ENCODE results near the gene S100A11.
A peak's percentile ranks its signal among the peaks of the same experiment; 100 is the strongest.

The S100A11 gene

DNA sequence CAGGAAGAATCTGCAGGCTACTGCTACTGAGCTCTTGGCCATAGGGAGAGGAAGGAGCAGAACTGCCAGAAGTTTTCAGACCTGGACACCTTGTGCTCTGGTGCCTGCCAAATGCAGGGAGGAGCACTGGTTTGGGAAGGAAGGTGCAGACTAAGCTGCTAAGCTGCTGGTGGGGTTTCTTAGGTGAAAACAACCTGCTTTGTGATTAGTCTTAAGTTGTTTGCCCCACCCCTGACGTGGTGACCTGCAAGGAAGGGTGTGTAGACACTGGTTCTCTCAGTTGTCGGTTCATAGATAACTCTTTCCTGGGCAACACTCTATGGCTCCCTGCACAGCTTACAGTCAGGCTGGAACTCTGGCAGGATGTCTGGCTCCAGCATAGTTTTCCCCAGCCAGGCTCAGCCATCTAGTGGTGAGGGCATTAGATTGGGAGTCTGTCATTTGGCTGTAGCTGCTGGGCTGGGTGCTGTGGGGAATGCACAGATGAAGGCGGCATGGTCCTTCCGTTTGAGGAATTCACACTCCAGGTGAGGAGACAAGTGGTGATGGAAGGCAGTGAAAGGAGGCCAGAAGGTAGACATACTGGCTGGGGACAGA, 32.9 kb downstream of the S100A11 start:
- DNase-seq, result no peak

DNA sequence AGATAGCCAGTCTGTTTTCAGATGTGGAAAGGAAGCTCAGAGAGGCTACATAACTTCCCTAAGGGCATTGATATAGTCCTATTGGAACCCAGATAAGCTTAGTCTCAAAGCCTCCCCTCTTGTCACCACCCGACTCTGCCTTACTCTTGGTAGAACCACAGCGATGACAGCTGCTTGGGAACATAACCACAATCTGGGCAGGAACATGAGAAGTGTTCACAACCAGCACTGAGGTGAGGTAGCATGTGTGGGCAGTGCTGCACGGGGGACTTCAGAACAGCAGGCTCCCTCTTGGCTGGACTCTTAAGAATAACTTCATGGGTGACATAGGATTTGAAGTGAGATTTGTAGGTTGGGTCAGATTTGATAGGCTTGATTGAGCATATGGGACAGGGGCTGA, 33.8 kb downstream of the S100A11 start:
- peak in 2 of 58 donors; percentile 4 to 55 for DNase-seq

DNA sequence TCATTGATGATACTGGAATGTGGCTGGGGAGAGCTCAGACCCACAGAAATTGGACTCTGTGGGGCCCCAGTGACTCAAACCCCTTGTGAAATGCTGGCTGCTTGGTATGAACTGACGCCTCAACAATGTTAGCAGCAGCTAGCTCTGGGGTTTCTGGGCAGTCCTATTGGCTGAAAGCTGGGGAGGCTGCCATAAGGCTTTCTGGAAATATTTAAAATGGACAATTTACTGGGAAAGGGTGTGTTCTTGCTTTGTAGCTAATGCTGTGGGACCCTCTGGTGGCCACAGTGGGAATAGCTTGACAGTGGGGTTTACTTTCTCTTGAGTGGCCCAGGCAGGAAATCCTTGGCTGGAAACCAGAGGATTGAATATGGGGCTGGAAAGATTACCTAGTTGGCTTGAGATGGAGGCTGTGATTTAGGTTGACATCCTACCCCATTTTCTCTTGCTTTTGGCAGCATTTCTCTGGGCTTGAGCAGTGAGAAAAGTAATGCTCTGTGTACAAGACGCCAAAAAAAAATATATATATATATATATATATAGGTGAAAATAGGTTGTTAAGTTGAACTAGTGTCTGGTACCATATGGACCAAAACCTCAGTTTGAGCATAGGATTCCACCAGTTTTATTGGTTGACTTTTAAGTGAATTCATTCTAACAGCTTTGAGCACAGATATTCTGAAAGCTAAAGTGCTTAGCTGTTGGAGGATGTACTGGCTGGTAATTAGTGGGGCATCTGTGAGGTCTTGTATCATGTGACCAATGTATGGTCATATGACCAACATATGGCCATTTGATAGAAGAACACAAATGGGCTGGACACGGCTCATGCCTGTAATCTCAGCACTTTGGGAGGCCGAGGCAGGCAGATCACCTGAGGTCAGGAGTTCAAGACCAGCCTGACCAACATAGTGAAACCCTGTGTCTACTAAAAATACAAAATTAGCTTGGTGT, 34.9 kb downstream of the S100A11 start:
- peak in 54 of 58 donors; percentile 4 to 90 (median 45) for DNase-seq

DNA sequence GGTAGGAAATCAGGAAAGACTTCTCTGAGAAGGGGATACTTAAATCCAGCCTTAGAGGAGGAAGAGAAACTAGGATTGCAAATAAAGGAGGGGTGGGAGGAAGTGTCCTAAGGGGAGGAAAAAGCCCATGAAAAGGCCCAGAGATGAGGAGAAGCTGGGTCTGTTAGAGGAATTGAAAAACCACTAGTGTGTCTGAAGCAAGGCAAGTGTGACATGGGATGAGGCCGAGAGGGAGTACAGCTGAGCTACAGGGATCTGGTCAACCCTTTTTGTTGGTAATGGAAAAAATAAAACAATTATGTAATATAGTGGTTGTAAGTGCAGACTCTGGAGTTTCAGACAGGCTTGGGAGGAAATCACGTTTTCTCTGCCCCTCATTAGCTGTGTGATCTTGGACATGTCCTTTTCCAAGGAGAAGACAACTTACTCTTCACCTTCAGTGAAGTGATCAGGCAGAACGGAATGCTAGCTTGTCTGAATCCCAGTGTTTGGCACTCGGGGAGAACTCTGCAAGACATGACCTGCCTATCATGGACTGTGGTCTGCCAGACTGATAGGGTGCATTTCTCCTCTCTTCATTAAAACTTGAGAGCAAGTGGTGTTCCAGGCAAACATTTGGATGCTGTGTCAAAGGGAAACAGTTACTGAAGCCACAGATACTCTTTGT, 35.7 kb downstream of the S100A11 start:
- DNase-seq, result peak in 1 of 58 donors; percentile 29

DNA sequence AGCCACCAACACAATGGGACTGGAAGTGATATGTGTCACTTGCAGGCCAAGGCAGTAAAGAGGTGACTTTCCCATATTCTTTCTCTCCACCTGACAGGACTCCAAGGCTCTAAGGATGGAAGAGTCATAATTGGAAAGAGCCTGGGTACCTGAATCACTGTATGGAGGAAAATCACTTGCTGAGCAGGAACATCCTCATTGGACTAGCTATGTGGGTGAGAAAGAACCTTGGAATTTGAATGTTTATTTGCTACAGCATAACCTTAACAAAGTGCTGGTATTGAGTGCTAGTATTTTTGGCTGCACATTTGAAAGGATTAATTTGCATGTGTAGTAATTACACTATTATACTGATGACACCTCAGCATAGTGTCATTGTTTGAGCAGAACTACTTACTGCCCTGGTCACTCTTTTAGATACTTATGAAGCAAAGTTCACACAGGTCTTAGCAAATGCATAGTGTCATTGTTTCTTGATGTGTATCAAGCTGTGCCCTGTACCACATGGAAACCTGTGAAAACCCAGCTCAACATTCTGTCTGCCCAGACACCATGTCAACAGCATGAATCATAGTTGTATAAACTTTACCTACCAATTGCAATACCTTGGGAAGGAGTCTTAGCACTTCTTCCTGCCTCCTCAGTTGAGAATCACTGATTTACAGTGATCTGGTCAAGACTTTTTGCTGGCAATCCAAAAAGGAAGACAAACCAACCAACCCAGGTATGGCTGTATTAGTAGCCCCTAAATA, 38.0 kb downstream of the S100A11 start:
- no peak for DNase-seq

DNA sequence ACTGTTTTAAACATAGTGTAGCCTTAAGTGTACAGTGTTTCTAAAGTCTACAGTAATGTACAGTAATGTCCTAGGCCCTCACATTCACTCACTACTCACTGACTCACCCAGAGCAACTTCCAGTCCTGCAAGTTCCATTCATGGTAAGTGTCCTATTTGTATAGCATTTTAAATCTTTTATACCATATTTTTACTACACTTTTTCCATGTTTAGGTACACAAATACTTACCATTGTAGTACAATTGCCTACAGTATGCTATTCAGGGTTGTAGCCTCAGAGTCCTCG, 39.6 kb downstream of the S100A11 start:
- no peak for DNase-seq

DNA sequence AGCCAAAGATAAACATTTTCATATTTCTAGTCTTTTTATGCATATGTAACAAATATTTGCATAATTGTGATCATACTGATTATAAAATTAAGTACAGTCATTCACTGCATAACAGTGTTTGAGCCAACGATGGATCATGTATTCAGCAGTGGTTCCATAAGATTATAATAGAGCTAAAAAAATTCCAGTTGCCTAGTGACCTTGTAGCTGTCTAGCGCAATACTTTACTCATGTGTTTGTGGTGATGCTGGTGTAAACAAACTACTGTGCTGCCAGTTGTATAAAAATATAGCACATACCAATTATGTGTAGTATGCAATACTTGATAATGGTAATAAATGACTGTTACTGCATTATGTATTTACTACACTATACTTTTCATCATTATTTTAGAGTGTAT, 41.0 kb downstream of the S100A11 start:
- DNase-seq, result no peak

DNA sequence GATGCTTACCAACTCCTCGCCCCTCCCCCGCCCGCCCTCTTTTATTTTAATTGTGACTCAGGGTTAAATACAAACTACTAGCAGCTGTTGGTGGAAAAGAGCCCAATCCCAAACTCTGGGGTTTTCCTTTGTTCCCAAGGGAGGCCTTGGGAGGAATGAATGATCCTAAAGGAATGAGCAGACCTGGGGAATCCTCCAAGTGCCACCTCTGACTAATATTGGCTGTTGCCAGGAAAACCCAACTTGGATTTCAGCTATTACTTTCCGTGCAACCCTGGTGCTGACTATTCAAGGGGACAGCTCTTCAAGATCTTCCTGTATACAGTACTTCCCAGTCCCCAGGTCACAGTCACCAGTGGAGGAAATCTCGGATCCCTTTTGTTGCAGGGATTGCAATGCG, 41.8 kb downstream of the S100A11 start:
- DNase-seq, result peak in 1 of 58 donors; percentile 7

DNA sequence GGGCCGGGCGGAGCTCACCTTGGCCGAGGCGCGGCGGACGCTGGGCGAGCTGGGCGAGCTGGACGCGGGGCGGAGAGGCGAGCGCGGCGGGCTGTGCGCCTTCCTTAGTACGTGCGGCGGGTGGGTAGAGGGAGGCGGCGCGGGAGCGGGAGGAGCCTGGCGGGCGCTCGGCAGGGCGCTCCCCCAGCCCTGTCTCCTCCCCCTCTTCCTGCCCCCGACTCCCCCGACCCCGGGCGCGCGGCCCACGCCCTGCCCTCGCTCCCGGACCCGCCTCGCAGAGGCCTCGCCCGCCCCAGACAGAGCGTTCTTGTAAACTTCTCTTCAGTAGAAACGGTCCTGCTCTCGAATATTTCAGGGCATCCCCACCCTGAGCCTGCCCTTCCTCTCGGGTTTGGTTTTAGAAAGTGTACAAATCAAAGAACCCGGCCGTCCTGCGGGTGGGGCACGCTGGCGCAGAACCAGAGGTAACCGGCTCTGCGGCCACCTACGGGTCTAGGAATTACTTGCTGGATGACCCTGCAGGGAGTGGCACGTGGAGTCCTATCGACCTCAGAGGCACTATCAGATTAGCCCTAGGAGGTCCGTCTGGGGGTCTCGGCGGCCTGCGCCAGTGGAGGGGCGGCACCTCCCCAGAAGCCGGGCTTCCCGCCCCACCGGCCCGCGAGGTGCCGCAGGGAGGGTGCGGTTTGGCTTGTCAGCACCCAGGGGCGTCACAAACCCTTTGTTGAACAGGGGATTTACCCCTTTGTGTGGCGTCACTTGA, 42.9 kb downstream of the S100A11 start, which contains the start of gene S100A10:
Gene S100A10 (minus strand): TSS at position 126 of the 763 bp plus-strand sequence. CDS start 7,629 bp downstream, outside the sequence.
- DNase-seq, result peak in 8 of 58 donors; percentile 5 to 39 (median 14)

DNA sequence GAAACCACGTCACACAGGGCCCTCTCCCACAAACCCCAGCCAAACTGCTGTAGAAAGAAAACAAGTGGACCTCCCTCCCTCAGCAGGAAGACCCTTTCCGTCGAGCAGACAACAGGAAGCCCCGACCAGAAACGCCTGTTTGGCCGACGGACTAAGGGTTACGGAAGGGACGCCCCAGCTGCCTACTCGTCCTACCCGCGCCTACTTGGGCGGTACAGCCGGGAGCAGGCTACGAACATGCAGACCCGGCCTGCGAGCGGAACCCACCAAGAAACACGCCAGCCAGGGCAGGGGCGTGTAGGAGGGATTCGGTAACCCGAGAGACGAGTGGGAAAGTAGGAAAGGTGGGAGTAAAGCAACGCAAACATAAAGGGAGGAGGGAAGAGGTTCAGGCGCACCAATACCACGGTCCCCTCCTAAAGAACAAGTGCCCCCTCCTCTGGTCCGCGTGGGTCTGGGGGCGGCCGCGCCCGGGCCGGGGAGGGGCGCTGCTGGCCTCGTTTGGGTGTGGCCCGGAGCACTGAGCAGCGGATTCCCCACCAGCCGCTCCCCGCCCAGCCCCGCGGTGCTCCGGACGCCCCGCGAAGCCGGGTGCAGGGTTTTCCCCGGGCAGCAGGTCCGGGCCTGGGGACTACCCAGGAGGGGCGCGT, 43.6 kb downstream of the S100A11 start:
- no peak for DNase-seq

DNA sequence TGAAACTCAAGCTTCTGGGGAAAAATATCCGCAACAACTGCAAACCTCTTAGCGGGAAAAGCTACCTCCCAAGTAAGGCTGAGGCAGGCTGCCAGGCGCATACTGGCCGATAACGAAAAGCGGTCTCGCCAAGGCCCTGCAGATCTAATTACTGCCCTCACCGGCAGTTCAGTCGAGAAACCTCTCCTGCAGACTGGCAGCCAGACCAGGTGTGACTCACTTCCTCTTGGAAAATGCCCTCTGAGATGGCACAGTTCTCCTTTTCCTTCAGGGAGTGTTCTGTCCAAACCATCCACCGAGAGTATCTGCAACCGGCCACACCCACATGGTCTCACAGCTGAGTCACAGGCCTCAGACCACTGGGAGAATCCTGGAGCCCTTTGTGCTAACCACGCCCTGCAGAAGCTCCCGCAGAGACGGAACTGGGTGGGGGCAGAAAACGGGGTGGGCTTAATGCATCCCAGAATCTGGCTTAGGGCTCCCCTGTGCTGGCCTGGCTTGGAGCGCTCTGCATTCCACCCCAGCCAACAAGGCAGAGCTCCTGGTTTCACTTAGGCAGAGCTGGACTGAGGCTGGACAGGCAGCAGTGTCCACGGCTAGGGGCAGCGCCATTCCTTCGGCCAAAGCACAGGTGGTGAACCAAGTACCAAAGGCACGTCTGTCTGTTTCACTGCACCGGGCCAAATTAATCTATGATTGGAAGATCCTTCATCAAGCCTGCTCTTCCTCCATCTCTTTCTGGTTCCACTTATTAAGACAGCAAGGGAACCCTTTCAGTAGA, 44.3 kb downstream of the S100A11 start:
- peak in 1 of 58 donors; percentile 28 for DNase-seq

DNA sequence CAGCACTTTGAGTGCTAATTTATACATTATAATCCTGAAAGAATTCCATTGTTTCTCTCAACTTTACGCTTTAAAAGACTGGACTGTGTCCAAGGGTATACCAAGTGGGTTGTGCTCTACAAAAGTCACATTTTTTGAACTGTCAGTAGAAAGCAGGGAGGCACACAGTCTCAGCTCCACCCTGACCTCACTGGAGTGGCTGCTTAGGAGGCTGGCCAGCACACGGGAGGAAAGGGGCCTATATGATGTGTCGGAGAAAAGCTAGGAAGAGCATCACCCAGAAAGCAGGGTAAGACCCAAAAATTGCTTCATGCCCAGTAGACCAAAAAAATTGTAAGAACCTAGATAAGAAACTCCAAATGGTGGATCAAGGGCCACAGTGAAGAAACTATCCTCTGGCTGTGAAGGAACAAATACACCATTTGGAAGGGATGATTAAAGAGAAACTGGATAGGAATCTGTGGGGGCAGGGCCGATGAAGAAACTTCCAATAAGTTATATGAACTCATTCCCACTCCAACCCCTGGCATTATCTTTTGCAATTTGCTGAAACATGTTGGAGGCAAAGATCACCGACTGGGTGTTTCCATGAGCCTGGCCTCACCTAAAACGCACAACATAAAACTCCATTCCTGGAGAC, 45.0 kb downstream of the S100A11 start:
- no peak for DNase-seq

DNA sequence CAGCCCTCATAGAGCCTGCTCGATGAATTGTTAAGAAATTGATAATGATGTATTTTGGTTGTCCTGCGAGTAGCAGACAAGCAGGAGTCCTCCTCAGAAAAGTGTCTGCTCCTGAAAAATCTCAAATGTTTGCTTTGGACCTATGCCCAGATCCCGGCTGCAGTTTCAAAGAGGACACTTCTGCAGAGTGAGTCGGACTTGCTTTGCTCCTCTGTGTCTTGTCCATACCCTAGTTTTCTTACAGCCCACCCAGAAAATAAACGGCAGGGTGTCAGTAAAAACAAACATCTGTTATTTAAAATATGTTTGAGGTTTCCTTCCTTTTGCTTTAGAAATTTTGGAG, 46.0 kb downstream of the S100A11 start:
- DNase-seq, result peak in 4 of 58 donors; percentile 5 to 8 (median 8)

DNA sequence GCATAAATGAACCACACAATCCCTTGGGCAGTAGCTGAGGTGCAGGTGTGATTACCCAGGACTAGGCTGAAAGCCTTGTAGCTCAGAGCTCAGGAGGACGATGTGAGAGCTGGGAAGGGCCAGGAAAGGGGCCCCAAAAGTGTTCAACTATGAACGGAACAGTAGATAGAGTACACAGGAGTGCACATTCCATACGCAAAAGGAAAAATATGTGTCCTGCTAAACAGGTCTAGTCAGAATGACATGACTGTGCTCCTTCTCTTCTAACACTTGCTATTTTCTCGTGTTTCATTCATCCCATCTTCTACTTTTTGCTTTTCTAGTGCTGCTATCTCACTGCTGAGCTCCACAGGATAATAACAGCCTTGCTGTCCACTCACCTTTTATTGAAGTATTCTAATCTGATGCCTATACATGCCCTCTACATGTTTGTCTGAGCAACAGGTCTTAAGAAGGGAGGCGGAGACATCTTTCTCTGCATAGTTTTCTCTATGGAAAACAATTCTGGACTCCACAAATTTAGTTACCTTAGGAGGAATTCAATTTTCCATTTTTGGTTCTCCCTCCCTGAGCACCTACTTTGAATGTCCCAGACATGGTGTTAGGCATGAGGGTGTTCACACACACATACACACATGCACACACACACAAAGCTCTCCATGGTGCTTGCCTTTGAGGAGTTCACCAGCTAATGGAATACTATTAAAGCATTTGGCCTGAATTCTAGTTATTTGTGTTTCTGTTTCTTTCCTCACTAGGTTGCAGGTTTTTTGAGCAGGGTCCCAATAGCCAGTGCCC, 46.5 kb downstream of the S100A11 start:
- no peak for DNase-seq

DNA sequence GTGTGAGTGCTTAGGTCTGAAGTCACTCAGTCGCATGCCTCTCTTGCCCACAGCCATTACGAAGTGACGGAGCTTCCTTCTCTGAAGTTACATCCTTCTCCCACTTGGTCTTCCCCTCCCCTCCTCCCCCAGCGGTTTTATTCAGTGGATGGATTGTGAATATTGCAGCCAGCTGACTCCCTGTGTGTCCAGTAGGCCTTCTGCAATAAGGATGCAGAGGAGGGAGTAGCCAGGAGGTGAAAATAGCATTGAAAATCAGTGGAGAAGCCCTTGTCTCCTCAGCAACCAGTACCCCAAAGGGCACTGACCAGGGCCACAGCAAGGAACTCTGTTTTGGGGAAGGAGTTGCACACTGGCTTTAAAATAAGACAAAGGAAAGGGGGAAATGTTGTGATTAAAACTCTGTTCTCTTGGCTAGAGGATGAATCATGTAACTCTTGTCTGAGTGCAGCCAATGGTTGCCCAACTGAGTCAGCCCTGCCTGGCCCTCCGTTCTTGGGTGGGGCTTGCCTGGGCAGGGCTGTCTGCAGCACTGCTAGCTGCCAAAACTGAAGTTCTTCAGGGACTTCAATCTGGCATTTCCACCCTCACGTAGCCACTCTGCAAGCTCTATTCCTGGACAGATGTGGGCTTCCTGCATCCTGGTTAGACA, 47.5 kb downstream of the S100A11 start:
- DNase-seq, result peak in 2 of 58 donors; percentile 6 to 62

DNA sequence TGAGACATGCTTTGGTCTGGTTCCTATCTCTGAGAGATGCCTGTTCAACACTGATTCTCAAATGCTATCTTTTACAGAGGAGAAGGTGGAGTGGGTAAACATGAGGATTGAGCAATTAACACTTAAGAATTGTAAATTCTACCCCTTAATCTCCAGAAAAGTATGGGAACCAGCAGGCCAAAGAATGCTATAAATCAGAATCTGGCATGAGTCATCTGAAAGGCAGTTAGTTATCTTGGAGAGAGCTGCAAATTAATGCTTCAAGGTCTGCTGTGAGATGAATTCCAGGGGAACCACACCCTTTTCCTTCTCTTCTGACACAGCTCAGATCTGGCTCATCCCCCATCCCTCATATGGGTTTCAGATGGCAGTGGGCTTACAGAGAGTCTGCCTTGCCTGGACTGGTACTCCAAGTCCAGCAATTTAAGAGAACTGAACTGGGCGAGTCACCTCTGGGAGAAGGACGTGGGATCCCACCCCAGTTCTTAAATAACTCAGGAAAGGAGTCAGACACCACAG, 48.3 kb downstream of the S100A11 start:
- no peak for DNase-seq

Measured in anterior cingulate cortex (tissue), 58 donors.